IMR-90 (cell line): ENCODE measurements around the gene USP33. TPM values are rescaled to one million over a fixed set of nuclear protein-coding genes. Genes with fewer than 3 reads are reported as not detected.

Experiments used
- ATAC-seq: fragments of 200-7000 bp; cut with Tn5 transposase; 2 replicates; pipeline ENCODE4 v1.9.1; 2020; ENCODE audit warnings: low read depth, mild to moderate bottlenecking, moderate library complexity
- BruUV-seq: library from RNA; stranded (reverse); fragments of 400-500 nt; replicated peaks from 2 replicates; lab custom pipeline; 2021; lab: Mats Ljungman, UMichigan
- CTCF ChIA-PET: fragments of 300-600 bp; formaldehyde crosslinking; extraction: SDS; loops from one replicate; lab custom pipeline; 2021; ENCODE audit warnings: antibody characterized with exemption; lab: Yijun Ruan, JAX
- POLR2A ChIA-PET: fragments of 300-600 bp; sonication (Branson Sonifier 250); formaldehyde crosslinking; loops from one replicate; lab custom pipeline; 2022; ENCODE audit warnings: antibody characterized with exemption; ENCODE audit not compliant: unreplicated experiment; lab: Charles Lee
- DNase-seq: peaks from one replicate; pipeline ENCODE4 v3.0.0; 2013
- H2AFZ ChIP-seq: replicated peaks from 2 replicates; pipeline ENCODE3; 2013; ENCODE audit warnings: low read length, mild to moderate bottlenecking; ENCODE audit not compliant: poor library complexity
- H2AK5ac ChIP-seq: 2 replicates; pipeline ENCODE4 v1.6.1; 2013; ENCODE audit warnings: low read depth, low read length, inconsistent platforms
- H2AK9ac ChIP-seq: replicated peaks from 2 replicates; pipeline ENCODE3; 2013; ENCODE audit warnings: mild to moderate bottlenecking, low read depth, low read length, moderate library complexity; ENCODE audit not compliant: poor library complexity
- H2BK120ac ChIP-seq: 2 replicates; pipeline ENCODE4 v1.6.1; 2013; ENCODE audit warnings: low read depth, low read length, inconsistent platforms
- H2BK15ac ChIP-seq: 3 replicates; pipeline ENCODE4 v1.6.1; 2013; ENCODE audit warnings: low read depth, low read length, inconsistent platforms
- H2BK20ac ChIP-seq: 2 replicates; pipeline ENCODE4 v1.6.1; 2013; ENCODE audit warnings: low read depth, mild to moderate bottlenecking, inconsistent platforms, low read length, moderate library complexity
- H2BK5ac ChIP-seq: 2 replicates; pipeline ENCODE4 v1.6.1; 2013; ENCODE audit warnings: mild to moderate bottlenecking, low read depth, low read length, inconsistent platforms; ENCODE audit not compliant: poor library complexity, severe bottlenecking
- H3K14ac ChIP-seq: replicated peaks from 2 replicates; pipeline ENCODE4 v1.6.1; 2013; ENCODE audit warnings: low read depth, low read length, inconsistent platforms
- H3K18ac ChIP-seq: 2 replicates; pipeline ENCODE4 v1.6.1; 2013; ENCODE audit warnings: low read depth, low read length, control low read depth
- H3K23ac ChIP-seq: 2 replicates; pipeline ENCODE4 v1.6.1; 2013; ENCODE audit warnings: low read depth, low read length, inconsistent platforms
- H3K27ac ChIP-seq: 2 replicates; pipeline ENCODE4 v1.5.1; 2013; ENCODE audit warnings: mild to moderate bottlenecking, control low read depth, low read length; ENCODE audit not compliant: insufficient read depth
- H3K27me3 ChIP-seq: 2 replicates; pipeline ENCODE4 v1.6.1; 2013; ENCODE audit warnings: low read length; ENCODE audit not compliant: control insufficient read depth, insufficient read depth
- H3K36me3 ChIP-seq: 2 replicates; pipeline ENCODE4 v1.6.1; 2013; ENCODE audit warnings: low read length, mixed read lengths; ENCODE audit not compliant: control insufficient read depth, insufficient read depth
- H3K4ac ChIP-seq: 2 replicates; pipeline ENCODE4 v1.6.1; 2013; ENCODE audit warnings: low read depth, low read length, inconsistent platforms
- H3K4me1 ChIP-seq: 2 replicates; pipeline ENCODE4 v1.6.1; 2013; ENCODE audit warnings: low read length, mixed read lengths; ENCODE audit not compliant: control insufficient read depth, insufficient read depth
- H3K4me2 ChIP-seq: 2 replicates; pipeline ENCODE4 v1.6.1; 2013; ENCODE audit warnings: low read depth, mild to moderate bottlenecking, control low read depth, low read length, moderate library complexity
- H3K4me3 ChIP-seq: 2 replicates; pipeline ENCODE4 v1.5.1; 2013; ENCODE audit warnings: low read depth, mild to moderate bottlenecking, control low read depth, low read length, moderate library complexity; ENCODE audit not compliant: insufficient read depth
- H3K56ac ChIP-seq: 2 replicates; pipeline ENCODE4 v1.6.1; 2013; ENCODE audit warnings: low read length, inconsistent platforms; ENCODE audit not compliant: insufficient read depth; ENCODE audit errors: extremely low read depth
- H3K79me1 ChIP-seq, 2 experiments: 2 replicates each; pipeline ENCODE4 v1.6.1; 2013; ENCODE audit warnings: low read length in 2 of 2, inconsistent platforms in 1 of 2, low read depth in 1 of 2
- H3K9ac ChIP-seq: 2 replicates; pipeline ENCODE4 v1.6.1; 2013; ENCODE audit warnings: low read depth, low read length, control low read depth
- H3K9me1 ChIP-seq: 2 replicates; pipeline ENCODE4 v1.6.1; 2013; ENCODE audit warnings: low read length, inconsistent platforms; ENCODE audit not compliant: insufficient read depth
- H3K9me3 ChIP-seq: 2 replicates; pipeline ENCODE4 v1.6.1; 2013; ENCODE audit warnings: low read length; ENCODE audit not compliant: control insufficient read depth, insufficient read depth
- H4K20me1 ChIP-seq: 2 replicates; pipeline ENCODE4 v1.6.1; 2013; ENCODE audit warnings: low read length, inconsistent platforms; ENCODE audit not compliant: insufficient read depth
- H4K5ac ChIP-seq: 2 replicates; pipeline ENCODE4 v1.6.1; 2013; ENCODE audit warnings: mild to moderate bottlenecking, low read depth, low read length, control low read depth
- H4K8ac ChIP-seq, 2 experiments: 2 replicates each; pipeline ENCODE4 v1.6.1; 2013; ENCODE audit warnings: low read depth in 2 of 2, low read length in 2 of 2, control low read depth in 1 of 2, inconsistent platforms in 1 of 2
- H4K91ac ChIP-seq: 2 replicates; pipeline ENCODE4 v1.6.1; 2013; ENCODE audit warnings: low read depth, low read length, inconsistent platforms; ENCODE audit not compliant: insufficient read depth
- BHLHE40 ChIP-seq: fragments of 150-350 bp; IDR thresholded peaks from 2 replicates; pipeline ENCODE4 v1.6.1; 2016; ENCODE audit warnings: mild to moderate bottlenecking, low read depth, low read length
- CEBPB ChIP-seq: IDR thresholded peaks from 2 replicates; pipeline ENCODE4 v1.6.1; 2012; ENCODE audit warnings: low read depth, low read length, improper control_type of control experiment
- CHD1 ChIP-seq: IDR thresholded peaks from 2 replicates; pipeline ENCODE4 v1.6.1; 2012; ENCODE audit warnings: low read depth, low read length, improper control_type of control experiment
- FOS ChIP-seq: fragments of 150-350 bp; IDR thresholded peaks from 2 replicates; pipeline ENCODE4 v1.6.1; 2016; ENCODE audit warnings: low read depth, low read length
- MAFK ChIP-seq: IDR thresholded peaks from 2 replicates; pipeline ENCODE4 v1.6.1; 2012; ENCODE audit warnings: low read depth, low read length, improper control_type of control experiment
- MAZ ChIP-seq: IDR thresholded peaks from 2 replicates; pipeline ENCODE4 v1.6.1; 2012; ENCODE audit warnings: low read depth, mild to moderate bottlenecking, low read length, improper control_type of control experiment, moderate library complexity, borderline replicate concordance
- MXI1 ChIP-seq: IDR thresholded peaks from 2 replicates; pipeline ENCODE4 v1.6.1; 2012; ENCODE audit warnings: low read depth, mild to moderate bottlenecking, low read length, moderate library complexity, borderline replicate concordance
- NFE2L2 ChIP-seq: fragments of 150-350 bp; IDR thresholded peaks from 2 replicates; pipeline ENCODE4 v1.6.1; 2016; ENCODE audit warnings: low read depth, mild to moderate bottlenecking, low read length
- POLR2A ChIP-seq: IDR thresholded peaks from 2 replicates; pipeline ENCODE4 v1.6.1; 2012; ENCODE audit warnings: mild to moderate bottlenecking, low read depth, low read length
- RAD21 ChIP-seq: IDR thresholded peaks from 2 replicates; pipeline ENCODE4 v1.6.1; 2012; ENCODE audit warnings: low read length, improper control_type of control experiment
- RCOR1 ChIP-seq: IDR thresholded peaks from 2 replicates; pipeline ENCODE4 v1.6.1; 2012; ENCODE audit warnings: mild to moderate bottlenecking, low read length, improper control_type of control experiment; ENCODE audit not compliant: insufficient replicate concordance
- RFX5 ChIP-seq: IDR thresholded peaks from 2 replicates; pipeline ENCODE4 v1.8.0; 2012; ENCODE audit warnings: low read depth, mild to moderate bottlenecking, low read length, moderate library complexity
- SMC3 ChIP-seq: fragments of 150-350 bp; IDR thresholded peaks from 2 replicates; pipeline ENCODE4 v1.6.1; 2016; ENCODE audit warnings: low read depth, mild to moderate bottlenecking, antibody characterized with exemption, low read length, moderate library complexity
- WGBS, 2 experiments: methylation state at CpG; one replicate each; pipeline versions ENCODE4 v1.1.5 to v1.1.7; 2013; ENCODE audit warnings: missing lambda C conversion rate in 2 of 2; ENCODE audit not compliant: insufficient read length in 1 of 2; ENCODE audit errors: extremely low coverage in 2 of 2; 5-methylcytosine and 5-hydroxymethylcytosine counted together
- dilution Hi-C: fragments of 300-500 bp; cut with HindIII; formaldehyde crosslinking; loops from one replicate; pipeline ENCODE4 v1.14.3; 2018; ENCODE audit warnings: low sequenced_read_pairs; ENCODE audit not compliant: unreplicated experiment
- in situ Hi-C: fragments of 300-500 bp; cut with MboI; formaldehyde crosslinking; loops from 3 replicates; pipeline ENCODE4 v1.14.3; 2019; ENCODE audit warnings: low sequenced_read_pairs, inconsistent platforms, mixed read lengths
- intact Hi-C: fragments of 100-400 bp; cut with micrococcal nuclease; formaldehyde crosslinking; loops from 2 replicates; pipeline ENCODE4 v1.10.0; 2022
- polyA plus RNA-seq, 3 experiments: library from polyadenylated mRNA; depleted of rRNA; stranded (reverse); fragments of >200 nt; gene quantifications; 2 replicates each; pipeline ENCODE4 v1.2.3, GENCODE V29; 2012; ENCODE audit warnings: low replicate concordance in 1 of 3
- total RNA-seq: library from RNA; depleted of rRNA; stranded (reverse); fragments of >200 nt; gene quantifications from 2 replicates; pipeline ENCODE4 v1.2.3, GENCODE V29; 2012
- TF ChIP-seq, protein P1 (sequence below): conservative IDR thresholded peaks from 2 replicates; pipeline ENCODE4 v1.5.1; 2012; ENCODE audit warnings: mild to moderate bottlenecking, low read depth, low read length, improper control_type of control experiment
- TF ChIP-seq, protein P2 (sequence below): fragments of 150-350 bp; IDR thresholded peaks from 2 replicates; pipeline ENCODE4 v1.6.1; 2016; ENCODE audit warnings: low read depth, mild to moderate bottlenecking, low read length, moderate library complexity, borderline replicate concordance
- TF ChIP-seq, protein P3 (sequence below): fragments of 150-350 bp; IDR thresholded peaks from 2 replicates; pipeline ENCODE4 v1.6.1; 2017; ENCODE audit warnings: mild to moderate bottlenecking, antibody characterized with exemption, low read length, low read depth

Gene USP33
- total and polyA plus RNA-seq, 2 of the 4 experiments (the other 2 are of a cell fraction) = 33.7 to 64.5 TPM

DNA sequence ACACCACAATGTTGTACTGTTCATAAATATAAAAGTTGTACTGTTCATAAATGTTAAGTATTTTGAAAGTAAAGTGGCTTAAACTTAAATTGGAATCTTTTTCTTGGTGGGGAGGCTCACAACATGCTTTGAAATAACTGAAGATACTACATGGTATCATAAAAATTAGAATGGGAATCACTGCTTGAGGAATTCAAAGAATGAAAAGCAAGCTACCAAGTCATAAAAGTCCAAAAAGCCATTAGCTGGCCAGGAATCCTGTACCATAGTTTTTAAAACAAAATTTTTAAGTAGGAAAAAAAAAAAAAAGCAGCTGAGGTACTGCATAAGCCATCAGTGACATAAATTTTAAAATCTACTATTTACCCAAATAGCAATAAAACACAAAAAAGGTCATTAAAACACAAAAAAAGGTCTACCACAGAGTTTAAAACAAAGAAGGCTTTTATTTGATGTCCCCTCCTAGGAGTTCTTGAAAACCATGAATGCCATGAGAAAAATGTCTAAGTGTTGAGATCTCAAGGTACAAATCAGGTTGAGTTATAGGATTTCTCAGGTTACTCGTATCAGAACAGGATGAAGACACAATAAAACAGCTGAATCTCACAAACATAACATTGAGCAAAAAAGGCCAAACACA is 85.8 kb downstream of the USP33 start:
- in situ Hi-C loops (no loop called here), dilution Hi-C loops (no loop called here), intact Hi-C loops (no loop called here)
- Histone ChIP-seq H3K9me3 (no peaks in the 10 kb centered on the region), H2AK9ac (no peak overlapping the region), H2AFZ (no peak overlapping the region), H3K4me1 (peaks cover 17% of the 10 kb centered on the region), H3K14ac (no peak overlapping the region), H3K56ac (no peak overlapping the region), H2BK120ac (no peak overlapping the region), H4K20me1 (peaks cover 36% of the 10 kb centered on the region), H4K8ac (no peak overlapping the region), H2BK5ac (peak overlapping the region; percentile 32), H4K91ac (no peak overlapping the region), H3K4me3 (no peak overlapping the region), H3K9me1 (peaks cover 4% of the 10 kb centered on the region; the same call in 1 of the 2 replicates), H3K18ac (no peak overlapping the region), H3K4me2 (peak overlapping the region; percentile 35; the same call in 1 of the 2 replicates), H3K36me3 (no peaks in the 10 kb centered on the region), H3K79me1 (peaks cover 5 to 40% of the 10 kb centered on the region in 2 experiments; a peak in 2 of 4 replicates), H4K5ac (no peak overlapping the region), H2BK20ac (no peak overlapping the region), H3K9ac (peak overlapping the region; percentile 31; the same call in 1 of the 2 replicates), H3K27me3 (no peaks in the 10 kb centered on the region), H3K23ac (no peak overlapping the region), H2BK15ac (no peak overlapping the region), H3K4ac (no peak overlapping the region), H2AK5ac (no peak overlapping the region), H3K27ac (no peak overlapping the region)
- TF ChIP-seq MXI1 = no peak
- TF ChIP-seq, protein P1, sequence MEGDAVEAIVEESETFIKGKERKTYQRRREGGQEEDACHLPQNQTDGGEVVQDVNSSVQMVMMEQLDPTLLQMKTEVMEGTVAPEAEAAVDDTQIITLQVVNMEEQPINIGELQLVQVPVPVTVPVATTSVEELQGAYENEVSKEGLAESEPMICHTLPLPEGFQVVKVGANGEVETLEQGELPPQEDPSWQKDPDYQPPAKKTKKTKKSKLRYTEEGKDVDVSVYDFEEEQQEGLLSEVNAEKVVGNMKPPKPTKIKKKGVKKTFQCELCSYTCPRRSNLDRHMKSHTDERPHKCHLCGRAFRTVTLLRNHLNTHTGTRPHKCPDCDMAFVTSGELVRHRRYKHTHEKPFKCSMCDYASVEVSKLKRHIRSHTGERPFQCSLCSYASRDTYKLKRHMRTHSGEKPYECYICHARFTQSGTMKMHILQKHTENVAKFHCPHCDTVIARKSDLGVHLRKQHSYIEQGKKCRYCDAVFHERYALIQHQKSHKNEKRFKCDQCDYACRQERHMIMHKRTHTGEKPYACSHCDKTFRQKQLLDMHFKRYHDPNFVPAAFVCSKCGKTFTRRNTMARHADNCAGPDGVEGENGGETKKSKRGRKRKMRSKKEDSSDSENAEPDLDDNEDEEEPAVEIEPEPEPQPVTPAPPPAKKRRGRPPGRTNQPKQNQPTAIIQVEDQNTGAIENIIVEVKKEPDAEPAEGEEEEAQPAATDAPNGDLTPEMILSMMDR = no peak
- no peak for TF ChIP-seq NFE2L2
- TF ChIP-seq RAD21 = no peak
- TF ChIP-seq SMC3 = no peak
- TF ChIP-seq POLR2A = no peak
- no peak for TF ChIP-seq MAZ
- no peak for TF ChIP-seq FOS
- TF ChIP-seq, protein P2, sequence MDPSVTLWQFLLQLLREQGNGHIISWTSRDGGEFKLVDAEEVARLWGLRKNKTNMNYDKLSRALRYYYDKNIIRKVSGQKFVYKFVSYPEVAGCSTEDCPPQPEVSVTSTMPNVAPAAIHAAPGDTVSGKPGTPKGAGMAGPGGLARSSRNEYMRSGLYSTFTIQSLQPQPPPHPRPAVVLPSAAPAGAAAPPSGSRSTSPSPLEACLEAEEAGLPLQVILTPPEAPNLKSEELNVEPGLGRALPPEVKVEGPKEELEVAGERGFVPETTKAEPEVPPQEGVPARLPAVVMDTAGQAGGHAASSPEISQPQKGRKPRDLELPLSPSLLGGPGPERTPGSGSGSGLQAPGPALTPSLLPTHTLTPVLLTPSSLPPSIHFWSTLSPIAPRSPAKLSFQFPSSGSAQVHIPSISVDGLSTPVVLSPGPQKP = no peak
- TF ChIP-seq BHLHE40 = no peak
- TF ChIP-seq, protein P3, sequence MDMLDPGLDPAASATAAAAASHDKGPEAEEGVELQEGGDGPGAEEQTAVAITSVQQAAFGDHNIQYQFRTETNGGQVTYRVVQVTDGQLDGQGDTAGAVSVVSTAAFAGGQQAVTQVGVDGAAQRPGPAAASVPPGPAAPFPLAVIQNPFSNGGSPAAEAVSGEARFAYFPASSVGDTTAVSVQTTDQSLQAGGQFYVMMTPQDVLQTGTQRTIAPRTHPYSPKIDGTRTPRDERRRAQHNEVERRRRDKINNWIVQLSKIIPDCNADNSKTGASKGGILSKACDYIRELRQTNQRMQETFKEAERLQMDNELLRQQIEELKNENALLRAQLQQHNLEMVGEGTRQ = no peak
- TF ChIP-seq MAFK = no peak
- no peak for TF ChIP-seq CEBPB
- no peak for TF ChIP-seq RFX5
- no peak for TF ChIP-seq CHD1
- no peak for TF ChIP-seq RCOR1
- ChIA-PET CTCF (no interaction called here), POLR2A (no interaction called here)
- DNase-seq (peak; percentile 4), ATAC-seq (no peak)
- no TSS peak for BruUV-seq
- no CpG with 5 or more reads among the region's 1 CpG for WGBS, 2 experiments
